Osteocyte (in vitro differentiated cells): ENCODE results near the gene HES7. TPM values are rescaled to one million over a fixed set of nuclear protein-coding genes. Genes with fewer than 3 reads are reported as not detected.

Experiments used
- DNase-seq: peaks from one replicate; pipeline ENCODE4 v3.0.0; 2021; ENCODE audit warnings: mixed read lengths; ENCODE audit not compliant: unreplicated experiment; ENCODE audit errors: extremely low spot score
- H3K27ac Mint-ChIP-seq: one replicate; pipeline ENCODE4 v1.8.0; 2021; ENCODE audit warnings: mild to moderate bottlenecking, mixed read lengths; ENCODE audit not compliant: unreplicated experiment
- H3K27me3 Mint-ChIP-seq: one replicate; pipeline ENCODE4 v1.8.0; 2021; ENCODE audit warnings: mixed read lengths; ENCODE audit not compliant: unreplicated experiment
- H3K36me3 Mint-ChIP-seq: one replicate; pipeline ENCODE4 v1.8.0; 2021; ENCODE audit warnings: mixed read lengths; ENCODE audit not compliant: unreplicated experiment
- H3K4me1 Mint-ChIP-seq: one replicate; pipeline ENCODE4 v1.8.0; 2021; ENCODE audit warnings: mixed read lengths; ENCODE audit not compliant: unreplicated experiment
- H3K4me3 Mint-ChIP-seq: one replicate; pipeline ENCODE4 v1.8.0; 2021; ENCODE audit warnings: mild to moderate bottlenecking, moderate library complexity, mixed read lengths; ENCODE audit not compliant: unreplicated experiment
- H3K9me3 Mint-ChIP-seq: one replicate; pipeline ENCODE4 v1.8.0; 2021; ENCODE audit warnings: mixed read lengths; ENCODE audit not compliant: unreplicated experiment
- CTCF ChIP-seq: fragments of 200-600 bp; sonication (generic); IDR thresholded peaks from 2 replicates; pipeline ENCODE4 v1.5.0; 2021; ENCODE audit warnings: antibody characterized with exemption, mild to moderate bottlenecking, moderate library complexity
- total RNA-seq: library from RNA; stranded (reverse); gene quantifications from 2 replicates; pipeline ENCODE4 v1.2.1, GENCODE V29; 2021

The HES7 gene
- total RNA-seq, 1 donor from 2014 or later = 2.3 TPM

GRCh38 chr17:8141741-8142140 lies 17.8 kb upstream of the HES7 start:
- Mint-ChIP-seq H3K9me3 (no peaks in the 10 kb centered on the region), H3K27ac (peak overlapping the region; percentile 23), H3K4me3 (no peak overlapping the region), H3K4me1 (peaks cover 4% of the 10 kb centered on the region), H3K27me3 (no peaks in the 10 kb centered on the region), H3K36me3 (peaks cover 40% of the 10 kb centered on the region)
- TF ChIP-seq CTCF = no peak
- no peak for DNase-seq

- no peak for TF ChIP-seq CTCF
- peak overlapping the region; percentile 19 for H3K27ac Mint-ChIP-seq
- H3K27me3 Mint-ChIP-seq = no peaks in the 10 kb centered on the region
- DNase-seq = no peak
- peaks cover 4% of the 10 kb centered on the region for H3K4me1 Mint-ChIP-seq
- peaks cover 33% of the 10 kb centered on the region for H3K36me3 Mint-ChIP-seq
- H3K9me3 Mint-ChIP-seq = no peaks in the 10 kb centered on the region
- H3K4me3 Mint-ChIP-seq = no peak overlapping the region
Observed at GRCh38 chr17:8141045-8141444, 17.1 kb upstream of the HES7 start.

- TF ChIP-seq CTCF = no peak
- DNase-seq = no peak
- peaks cover 28% of the 10 kb centered on the region for H3K36me3 Mint-ChIP-seq
- no peak overlapping the region for H3K4me3 Mint-ChIP-seq
- H3K9me3 Mint-ChIP-seq = no peaks in the 10 kb centered on the region
- peak overlapping the region; percentile 34 for H3K27ac Mint-ChIP-seq
- H3K27me3 Mint-ChIP-seq = no peaks in the 10 kb centered on the region
- H3K4me1 Mint-ChIP-seq = peaks cover 4% of the 10 kb centered on the region
Observed at GRCh38 chr17:8140065-8141029, 16.4 kb upstream of the HES7 start.

- Mint-ChIP-seq H3K4me3 (no peak overlapping the region), H3K36me3 (peaks cover 19% of the 10 kb centered on the region), H3K27ac (no peak overlapping the region), H3K27me3 (no peaks in the 10 kb centered on the region), H3K9me3 (no peaks in the 10 kb centered on the region), H3K4me1 (peaks cover 4% of the 10 kb centered on the region)
- peak; percentile 94 for TF ChIP-seq CTCF
- peak; percentile 99 for DNase-seq
Observed at GRCh38 chr17:8138672-8139371, 14.9 kb upstream of the HES7 start.

- H3K27me3 Mint-ChIP-seq = no peaks in the 10 kb centered on the region
- H3K27ac Mint-ChIP-seq = no peak overlapping the region
- no peak overlapping the region for H3K4me3 Mint-ChIP-seq
- TF ChIP-seq CTCF = no peak
- peaks cover 4% of the 10 kb centered on the region for H3K4me1 Mint-ChIP-seq
- no peak for DNase-seq
- no peaks in the 10 kb centered on the region for H3K9me3 Mint-ChIP-seq
- H3K36me3 Mint-ChIP-seq = peaks cover 17% of the 10 kb centered on the region
Observed at GRCh38 chr17:8138374-8138671, 14.4 kb upstream of the HES7 start.
